HEK293 (cell line): ENCODE measurements around the gene USP31.

ENCODE experiments used
- GLI2 ChIP-seq: fragments of 450-650 bp; formaldehyde crosslinking; IDR thresholded peaks from 2 replicates; pipeline ENCODE4; 2017; ENCODE audit warnings: missing biosample characterization, missing genetic modification characterization, low read depth, borderline replicate concordance
- KLF16 ChIP-seq: fragments of 450-650 bp; formaldehyde crosslinking; IDR thresholded peaks from 2 replicates; pipeline ENCODE4 v1.5.1; 2017; ENCODE audit warnings: missing biosample characterization, missing genetic modification characterization
- MZF1 ChIP-seq: fragments of 450-650 bp; formaldehyde crosslinking; IDR thresholded peaks from 2 replicates; pipeline ENCODE4 v1.5.1; 2017; ENCODE audit warnings: missing biosample characterization, missing genetic modification characterization, borderline replicate concordance
- OSR2 ChIP-seq: fragments of 450-650 bp; formaldehyde crosslinking; IDR thresholded peaks from 2 replicates; pipeline ENCODE4 v1.5.1; 2016; ENCODE audit warnings: missing biosample characterization, missing genetic modification characterization
- OVOL3 ChIP-seq: fragments of 450-650 bp; formaldehyde crosslinking; IDR thresholded peaks from 2 replicates; pipeline ENCODE4 v1.5.1; 2016; ENCODE audit warnings: missing biosample characterization, missing genetic modification characterization
- PRDM4 ChIP-seq: fragments of 450-650 bp; formaldehyde crosslinking; IDR thresholded peaks from 2 replicates; pipeline ENCODE4 v1.5.1; 2017; ENCODE audit warnings: missing biosample characterization, missing genetic modification characterization
- PRDM6 ChIP-seq: fragments of 450-650 bp; formaldehyde crosslinking; IDR thresholded peaks from 2 replicates; pipeline ENCODE4 v1.5.1; 2017; ENCODE audit warnings: missing biosample characterization, missing genetic modification characterization
- REST ChIP-seq: fragments of 450-650 bp; formaldehyde crosslinking; IDR thresholded peaks from 2 replicates; pipeline ENCODE4 v1.5.1; 2016; ENCODE audit warnings: missing biosample characterization, missing genetic modification characterization
- ZBTB20 ChIP-seq: fragments of 450-650 bp; formaldehyde crosslinking; IDR thresholded peaks from 2 replicates; pipeline ENCODE4 v1.5.1; 2016; ENCODE audit warnings: missing biosample characterization, missing genetic modification characterization
- ZBTB7A ChIP-seq: fragments of 450-650 bp; formaldehyde crosslinking; IDR thresholded peaks from 2 replicates; pipeline ENCODE4 v1.5.1; 2016; ENCODE audit warnings: low read depth, missing biosample characterization, missing genetic modification characterization
- ZNF10 ChIP-seq: fragments of 450-650 bp; formaldehyde crosslinking; IDR thresholded peaks from 2 replicates; pipeline ENCODE4 v1.5.1; 2017; ENCODE audit warnings: missing biosample characterization, missing genetic modification characterization
- ZNF140 ChIP-seq: fragments of 450-650 bp; formaldehyde crosslinking; IDR thresholded peaks from 2 replicates; pipeline ENCODE4 v1.5.1; 2016; ENCODE audit warnings: missing biosample characterization, missing genetic modification characterization
- ZNF16 ChIP-seq: fragments of 450-650 bp; formaldehyde crosslinking; IDR thresholded peaks from 2 replicates; pipeline ENCODE4 v1.5.1; 2016; ENCODE audit warnings: low read depth, missing biosample characterization, missing genetic modification characterization
- ZNF2 ChIP-seq: fragments of 450-650 bp; formaldehyde crosslinking; IDR thresholded peaks from 2 replicates; pipeline ENCODE4 v1.5.1; 2016; ENCODE audit warnings: missing biosample characterization, missing genetic modification characterization
- ZNF211 ChIP-seq: fragments of 450-650 bp; formaldehyde crosslinking; IDR thresholded peaks from 2 replicates; pipeline ENCODE4 v1.5.1; 2016; ENCODE audit warnings: low read depth, missing biosample characterization, missing genetic modification characterization
- ZNF24 ChIP-seq: fragments of 450-650 bp; formaldehyde crosslinking; IDR thresholded peaks from 2 replicates; pipeline ENCODE4 v1.5.1; 2016; ENCODE audit warnings: missing biosample characterization, missing genetic modification characterization
- ZNF266 ChIP-seq: fragments of 450-650 bp; formaldehyde crosslinking; IDR thresholded peaks from 2 replicates; pipeline ENCODE4 v1.5.1; 2016; ENCODE audit warnings: missing biosample characterization, missing genetic modification characterization, low read depth
- ZNF292 ChIP-seq: fragments of 450-650 bp; formaldehyde crosslinking; IDR thresholded peaks from 2 replicates; pipeline ENCODE4 v1.5.1; 2016; ENCODE audit warnings: low read depth, missing biosample characterization, missing genetic modification characterization, borderline replicate concordance
- ZNF354C ChIP-seq: fragments of 450-650 bp; formaldehyde crosslinking; IDR thresholded peaks from 2 replicates; pipeline ENCODE4 v1.5.1; 2016; ENCODE audit warnings: missing biosample characterization, missing genetic modification characterization, low read depth, borderline replicate concordance
- ZNF362 ChIP-seq: fragments of 450-650 bp; formaldehyde crosslinking; IDR thresholded peaks from 2 replicates; pipeline ENCODE4 v1.5.1; 2016; ENCODE audit warnings: missing biosample characterization, missing genetic modification characterization
- ZNF449 ChIP-seq: fragments of 450-650 bp; formaldehyde crosslinking; IDR thresholded peaks from 2 replicates; pipeline ENCODE4 v1.5.1; 2017; ENCODE audit warnings: missing biosample characterization, mild to moderate bottlenecking, missing genetic modification characterization, moderate library complexity
- ZNF561 ChIP-seq: fragments of 450-650 bp; IDR thresholded peaks from 2 replicates; pipeline ENCODE4 v1.5.1; 2018; ENCODE audit warnings: missing biosample characterization, missing genetic modification characterization, borderline replicate concordance
- ZNF639 ChIP-seq: fragments of 450-650 bp; formaldehyde crosslinking; IDR thresholded peaks from 2 replicates; pipeline ENCODE4 v1.5.1; 2016; ENCODE audit warnings: missing biosample characterization, missing genetic modification characterization
- ZNF645 ChIP-seq: fragments of 450-650 bp; formaldehyde crosslinking; IDR thresholded peaks from 2 replicates; pipeline ENCODE4; 2016; ENCODE audit warnings: missing biosample characterization, missing genetic modification characterization
- ZNF658 ChIP-seq: fragments of 450-650 bp; formaldehyde crosslinking; IDR thresholded peaks from 2 replicates; pipeline ENCODE4; 2016; ENCODE audit warnings: missing biosample characterization, missing genetic modification characterization
- ZNF660 ChIP-seq: fragments of 450-650 bp; IDR thresholded peaks from 2 replicates; pipeline ENCODE4 v1.5.1; 2018; ENCODE audit warnings: missing biosample characterization, mild to moderate bottlenecking, missing genetic modification characterization
- ZNF792 ChIP-seq: fragments of 450-650 bp; formaldehyde crosslinking; IDR thresholded peaks from 2 replicates; pipeline ENCODE4 v1.5.1; 2016; ENCODE audit warnings: missing biosample characterization, missing genetic modification characterization

Gene USP31

GRCh38 chr16:23131931-23132621 is 17.2 kb downstream of the USP31 start (continued):
- TF ChIP-seq PRDM4 (tag by site-specific recombination) (no peak), ZNF354C (tag by site-specific recombination) (no peak), GLI2 (0 out of 2 replicates have a peak, but pooled peaks have one; percentile 6), ZNF266 (tag by site-specific recombination) (no peak), ZNF140 (tag by site-specific recombination) (no peak), ZNF211 (tag by site-specific recombination) (no peak), ZNF10 (tag by site-specific recombination) (no peak), ZNF24 (tag by site-specific recombination) (peak; percentile 28; the same call in 1 of the 2 replicates), PRDM6 (tag by site-specific recombination) (peak; percentile 73), ZNF292 (tag by site-specific recombination) (no peak), ZNF639 (tag by site-specific recombination) (peak; percentile 25; the same call in 1 of the 2 replicates), ZNF645 (tag by site-specific recombination) (no peak), ZNF658 (no peak), MZF1 (no peak), OVOL3 (no peak), ZBTB7A (tag by site-specific recombination) (no peak), KLF16 (tag by site-specific recombination) (no peak), ZNF792 (tag by site-specific recombination) (no peak), ZBTB20 (tag by site-specific recombination) (no peak), ZNF362 (peak; percentile 73), ZNF16 (tag by site-specific recombination) (no peak), ZNF2 (tag by site-specific recombination) (no peak), REST (tag by site-specific recombination) (no peak), OSR2 (tag by site-specific recombination) (no peak), ZNF561 (tag by site-specific recombination) (no peak), ZNF660 (no peak), ZNF449 (tag by site-specific recombination) (no peak)
